HepG2 (cell line): ENCODE results near the gene LHX3. TPM values are rescaled to one million over a fixed set of nuclear protein-coding genes. Genes with fewer than 3 reads are reported as not detected.

Source experiments
- MBD4 ChIP-seq: IDR thresholded peaks from 2 replicates; pipeline ENCODE4 v1.6.1; 2012; ENCODE audit warnings: low read length, inconsistent platforms, borderline replicate concordance
- TOE1 ChIP-seq: sonication (generic); formaldehyde crosslinking; IDR thresholded peaks from 2 replicates; pipeline ENCODE4 v1.4.0; 2020; ENCODE audit warnings: mild to moderate bottlenecking, missing genetic modification reagents
- polyA plus RNA-seq, 8 experiments: library from polyadenylated mRNA; depleted of rRNA in 3 of 8; stranded (reverse) in 7 of 8; unstranded in 1 of 8; fragments of >200 nt; fragmentation: Illumina TruSeq in 4 of 8; extraction: Trizol in 4 of 8; gene quantifications; 2 replicates each; pipeline versions ENCODE4 v1.2.1 to v1.2.3, GENCODE V29; 2011 to 2016; ENCODE audit warnings: low read depth in 4 of 8, missing spikeins in 1 of 8, mixed read lengths in 1 of 8; ENCODE audit not compliant: insufficient read depth in 1 of 8
- total RNA-seq, 5 experiments: library from RNA; depleted of rRNA; stranded (reverse); fragments of >200 nt; fragmentation: Illumina TruSeq; extraction: Trizol; gene quantifications; 2 replicates each; pipeline ENCODE4 v1.2.3, GENCODE V29; 2016; ENCODE audit warnings: low read depth in 1 of 5
- TF ChIP-seq, protein P1 (sequence below): IDR thresholded peaks from 2 replicates; pipeline ENCODE4 v1.6.1; 2016
- TF ChIP-seq, protein P2 (sequence below): IDR thresholded peaks from 2 replicates; pipeline ENCODE4 v1.6.1; 2016; ENCODE audit warnings: missing compliant biosample characterization, missing genetic modification reagents, borderline replicate concordance

LHX3 gene
- total and polyA plus RNA-seq, 2 of the 13 experiments (the other 11 are each of a cell fraction or from before 2014, with no cell fraction given): not detected

DNA sequence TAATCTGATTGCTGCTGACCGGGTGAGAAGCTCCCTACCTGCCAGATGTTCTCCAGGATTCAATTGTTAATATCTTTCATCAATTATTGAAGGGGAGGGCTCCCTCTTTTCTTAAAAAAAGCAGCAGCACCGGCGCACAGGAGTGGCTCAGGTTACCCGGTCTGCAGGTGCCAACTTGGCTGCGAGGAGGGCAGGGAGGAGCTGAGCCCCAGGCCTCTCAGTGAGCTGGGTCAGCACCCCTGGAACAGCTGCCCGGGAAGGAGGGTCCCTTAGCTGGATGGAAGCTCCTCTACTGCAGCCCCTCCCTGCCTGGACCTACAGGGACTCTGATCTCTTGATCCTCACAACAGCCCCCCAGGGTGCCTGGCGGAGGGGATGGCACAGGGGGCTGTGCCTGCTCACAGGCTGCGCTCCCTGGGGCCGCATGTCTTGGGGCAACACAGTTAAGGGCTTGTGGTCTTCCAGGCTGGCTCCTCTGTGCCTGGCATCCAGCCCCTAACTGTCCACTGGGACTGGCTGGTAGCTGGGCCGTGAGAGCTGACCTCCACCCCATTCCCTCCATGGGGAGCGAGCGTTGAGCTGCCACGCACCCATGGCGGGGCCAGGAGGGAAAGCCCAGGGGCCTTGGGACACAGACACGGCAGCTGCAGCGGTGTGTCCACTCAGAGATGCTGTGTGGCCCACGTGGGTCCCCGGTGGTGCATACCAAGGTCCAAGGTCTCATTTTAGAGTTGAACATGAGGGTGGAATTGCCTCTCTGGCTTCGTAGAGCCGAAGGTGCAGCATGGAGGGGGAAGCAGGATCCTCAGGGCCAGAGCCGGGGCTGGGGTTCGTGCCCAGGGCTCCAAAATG is 57.7 kb downstream of the LHX3 start (continued):
- no peak for TF ChIP-seq MBD4
- TF ChIP-seq, protein P1, sequence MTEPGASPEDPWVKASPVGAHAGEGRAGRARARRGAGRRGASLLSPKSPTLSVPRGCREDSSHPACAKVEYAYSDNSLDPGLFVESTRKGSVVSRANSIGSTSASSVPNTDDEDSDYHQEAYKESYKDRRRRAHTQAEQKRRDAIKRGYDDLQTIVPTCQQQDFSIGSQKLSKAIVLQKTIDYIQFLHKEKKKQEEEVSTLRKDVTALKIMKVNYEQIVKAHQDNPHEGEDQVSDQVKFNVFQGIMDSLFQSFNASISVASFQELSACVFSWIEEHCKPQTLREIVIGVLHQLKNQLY (CRISPR knock-in tag): 0 out of 2 replicates have a peak, but pooled peaks have one; percentile 23
- TF ChIP-seq, protein P2, sequence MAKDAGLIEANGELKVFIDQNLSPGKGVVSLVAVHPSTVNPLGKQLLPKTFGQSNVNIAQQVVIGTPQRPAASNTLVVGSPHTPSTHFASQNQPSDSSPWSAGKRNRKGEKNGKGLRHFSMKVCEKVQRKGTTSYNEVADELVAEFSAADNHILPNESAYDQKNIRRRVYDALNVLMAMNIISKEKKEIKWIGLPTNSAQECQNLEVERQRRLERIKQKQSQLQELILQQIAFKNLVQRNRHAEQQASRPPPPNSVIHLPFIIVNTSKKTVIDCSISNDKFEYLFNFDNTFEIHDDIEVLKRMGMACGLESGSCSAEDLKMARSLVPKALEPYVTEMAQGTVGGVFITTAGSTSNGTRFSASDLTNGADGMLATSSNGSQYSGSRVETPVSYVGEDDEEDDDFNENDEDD (CRISPR knock-in tag): no peak
- TF ChIP-seq TOE1 (CRISPR knock-in tag): no peak

Other genes with a start within 250 kb of the LHX3 start
- 28.7 and 32.2 TPM in 2 replicates for gene UBAC1, start 243.8 kb downstream of the LHX3 start, total RNA-seq (2016; rRNA removed; fragmentation: Illumina TruSeq; extraction: Trizol)
- 30.2 and 34.1 TPM in 2 replicates for gene UBAC1, start 243.8 kb downstream of the LHX3 start, polyA plus RNA-seq (2011; rRNA removed)
- 10.5 and 12.3 TPM in 2 replicates for gene NACC2, start 109.8 kb downstream of the LHX3 start, total RNA-seq (2016; rRNA removed; fragmentation: Illumina TruSeq; extraction: Trizol)
- gene NACC2, start 109.8 kb downstream of the LHX3 start, polyA plus RNA-seq (2011; rRNA removed): 5.9 and 6.3 TPM in 2 replicates
- gene TMEM250, start 86.3 kb downstream of the LHX3 start, total RNA-seq (2016; rRNA removed; fragmentation: Illumina TruSeq; extraction: Trizol): 12.0 and 13.9 TPM in 2 replicates
- gene TMEM250, start 86.3 kb downstream of the LHX3 start, polyA plus RNA-seq (2011; rRNA removed): 5.5 and 7.1 TPM in 2 replicates
- 10.1 and 27.1 TPM in 2 replicates for gene QSOX2, start 40.7 kb upstream of the LHX3 start, total RNA-seq (2016; rRNA removed; fragmentation: Illumina TruSeq; extraction: Trizol)
- 36.4 and 42.1 TPM in 2 replicates for gene QSOX2, start 40.7 kb upstream of the LHX3 start, polyA plus RNA-seq (2011; rRNA removed)
- gene CCDC187, start 99.0 kb upstream of the LHX3 start, total RNA-seq (2016; rRNA removed; fragmentation: Illumina TruSeq; extraction: Trizol): 0.13 TPM in 1 of 2 replicates, not detected in the other
- gene CCDC187, start 99.0 kb upstream of the LHX3 start, polyA plus RNA-seq (2011; rRNA removed): 0.03 and 0.09 TPM in 2 replicates
- 0.59 and 1.0 TPM in 2 replicates for gene GPSM1, start 122.4 kb upstream of the LHX3 start, total RNA-seq (2016; rRNA removed; fragmentation: Illumina TruSeq; extraction: Trizol)
- gene GPSM1, start 122.4 kb upstream of the LHX3 start, polyA plus RNA-seq (2011; rRNA removed): 2.4 and 3.4 TPM in 2 replicates
- 5.4 and 8.0 TPM in 2 replicates for gene DNLZ, start 158.6 kb upstream of the LHX3 start, total RNA-seq (2016; rRNA removed; fragmentation: Illumina TruSeq; extraction: Trizol)
- 3.4 and 4.5 TPM in 2 replicates for gene DNLZ, start 158.6 kb upstream of the LHX3 start, polyA plus RNA-seq (2011; rRNA removed)
- 3.6 and 7.4 TPM in 2 replicates for gene CARD9, start 168.5 kb upstream of the LHX3 start, total RNA-seq (2016; rRNA removed; fragmentation: Illumina TruSeq; extraction: Trizol)
- gene CARD9, start 168.5 kb upstream of the LHX3 start, polyA plus RNA-seq (2011; rRNA removed): 3.3 and 7.2 TPM in 2 replicates
- gene SNAPC4, start 195.0 kb upstream of the LHX3 start, total RNA-seq (2016; rRNA removed; fragmentation: Illumina TruSeq; extraction: Trizol): 4.3 and 6.0 TPM in 2 replicates
- 2.0 and 3.3 TPM in 2 replicates for gene SNAPC4, start 195.0 kb upstream of the LHX3 start, polyA plus RNA-seq (2011; rRNA removed)
- gene ENTR1, start 205.5 kb upstream of the LHX3 start, total RNA-seq (2016; rRNA removed; fragmentation: Illumina TruSeq; extraction: Trizol): 56.6 and 76.4 TPM in 2 replicates
- 70.1 and 84.2 TPM in 2 replicates for gene ENTR1, start 205.5 kb upstream of the LHX3 start, polyA plus RNA-seq (2011; rRNA removed)
- gene PMPCA, start 205.5 kb upstream of the LHX3 start, total RNA-seq (2016; rRNA removed; fragmentation: Illumina TruSeq; extraction: Trizol): 75.7 and 88.4 TPM in 2 replicates
- gene PMPCA, start 205.5 kb upstream of the LHX3 start, polyA plus RNA-seq (2011; rRNA removed): 70.2 and 80.2 TPM in 2 replicates
- gene INPP5E, start 234.7 kb upstream of the LHX3 start, total RNA-seq (2016; rRNA removed; fragmentation: Illumina TruSeq; extraction: Trizol): 3.0 and 5.5 TPM in 2 replicates
- gene INPP5E, start 234.7 kb upstream of the LHX3 start, polyA plus RNA-seq (2011; rRNA removed): 5.5 and 7.5 TPM in 2 replicates